HG02938 (cell line): Measurements from ENCODE around the gene IL22RA1.

Source experiments
- ATAC-seq: cut with Tn5 transposase; IDR thresholded peaks from one replicate; pipeline ENCODE4 v1.9.1; 2021; ENCODE audit warnings: mild to moderate bottlenecking, moderate library complexity; ENCODE audit not compliant: unreplicated experiment

The IL22RA1 gene

GRCh38 chr1:24139841-24140425 lies 3.0 kb downstream of the IL22RA1 start:
- ATAC-seq, result no peak

- ATAC-seq, result no peak
These were observed 3.8 kb downstream of the IL22RA1 start for GRCh38 chr1:24139222-24139489.

- no peak for ATAC-seq
These were observed 4.3 kb downstream of the IL22RA1 start for GRCh38 chr1:24138476-24139221.

- ATAC-seq, result no peak
These were observed 5.9 kb downstream of the IL22RA1 start for GRCh38 chr1:24136956-24137539.

- no peak for ATAC-seq
These were observed 8.6 kb downstream of the IL22RA1 start for GRCh38 chr1:24134376-24134775.

- ATAC-seq, result no peak
These were observed 9.1 kb downstream of the IL22RA1 start for GRCh38 chr1:24133819-24134218.

- ATAC-seq, result no peak
These were observed 12.6 kb downstream of the IL22RA1 start for GRCh38 chr1:24130385-24130784.

GRCh38 chr1:24127801-24128363 lies 15.1 kb downstream of the IL22RA1 start:
- ATAC-seq, result no peak

GRCh38 chr1:24127134-24127800 lies 15.7 kb downstream of the IL22RA1 start:
- no peak for ATAC-seq

- ATAC-seq, result no peak
These were observed 16.3 kb downstream of the IL22RA1 start for GRCh38 chr1:24126672-24127023.

GRCh38 chr1:24126018-24126671 lies 16.8 kb downstream of the IL22RA1 start:
- ATAC-seq, result no peak

GRCh38 chr1:24125456-24125855 lies 17.5 kb downstream of the IL22RA1 start:
- ATAC-seq, result no peak

- no peak for ATAC-seq
These were observed 18.0 kb downstream of the IL22RA1 start for GRCh38 chr1:24124980-24125379.

- ATAC-seq, result no peak
These were observed 19.3 kb downstream of the IL22RA1 start for GRCh38 chr1:24123611-24124010.

GRCh38 chr1:24122776-24123175 lies 20.2 kb downstream of the IL22RA1 start:
- no peak for ATAC-seq

- ATAC-seq, result no peak
These were observed 21.5 kb downstream of the IL22RA1 start for GRCh38 chr1:24121406-24121805.

- ATAC-seq, result no peak
These were observed 22.0 kb downstream of the IL22RA1 start for GRCh38 chr1:24120965-24121364.

GRCh38 chr1:24119859-24120756 lies 22.8 kb downstream of the IL22RA1 start:
- no peak for ATAC-seq

GRCh38 chr1:24119489-24119858 lies 23.5 kb downstream of the IL22RA1 start:
- no peak for ATAC-seq
